DND-41 (cell line): Measurements from ENCODE around the gene TRUB2.

Experiments used
- ATAC-seq: fragments of 200-7000 bp; cut with Tn5 transposase; 3 replicates; pipeline ENCODE4 v1.9.1; 2021; ENCODE audit warnings: low read depth; ENCODE audit not compliant: insufficient read depth
- DNase-seq: peaks from one replicate; pipeline ENCODE4 v3.0.0-alpha.2; 2020
- H2AFZ ChIP-seq: 2 replicates; pipeline ENCODE4 v1.6.0; 2012; ENCODE audit warnings: low read depth, low read length
- H3K27ac ChIP-seq: 2 replicates; pipeline ENCODE4 v1.5.1; 2012; ENCODE audit warnings: low read length, inconsistent platforms
- H3K27me3 ChIP-seq: fragments of 200-600 bp; sonication (generic); 2 replicates; pipeline ENCODE4 v1.6.0; 2012; ENCODE audit warnings: low read length, mild to moderate bottlenecking, inconsistent platforms; ENCODE audit not compliant: insufficient read depth, poor library complexity
- H3K36me3 ChIP-seq: 2 replicates; pipeline ENCODE4 v1.5.1; 2012; ENCODE audit warnings: low read length, inconsistent platforms; ENCODE audit not compliant: insufficient read depth
- H3K4me1 ChIP-seq: 2 replicates; pipeline ENCODE4 v1.5.1; 2012; ENCODE audit warnings: mild to moderate bottlenecking, low read length; ENCODE audit not compliant: insufficient read depth
- H3K4me2 ChIP-seq: 2 replicates; pipeline ENCODE4 v1.6.0; 2012; ENCODE audit warnings: mild to moderate bottlenecking, moderate library complexity, low read length, inconsistent platforms; ENCODE audit not compliant: insufficient read depth
- H3K4me3 ChIP-seq, 2 experiments: fragments of 200-600 bp in 1 of 2; shearing (Covaris generic) in 1 of 2; 2 replicates each; pipeline ENCODE4 v1.5.1; 2012 to 2016; ENCODE audit warnings: inconsistent platforms in 2 of 2, low read length in 2 of 2, mild to moderate bottlenecking in 2 of 2, low read depth in 1 of 2, moderate library complexity in 1 of 2
- H3K79me2 ChIP-seq: 2 replicates; pipeline ENCODE4 v1.6.0; 2012; ENCODE audit warnings: low read length, inconsistent platforms; ENCODE audit not compliant: insufficient read depth
- H3K9ac ChIP-seq: 2 replicates; pipeline ENCODE4 v1.6.0; 2012; ENCODE audit warnings: low read depth, mild to moderate bottlenecking, inconsistent platforms, low read length, moderate library complexity
- H3K9me3 ChIP-seq: 2 replicates; pipeline ENCODE4 v1.5.1; 2012; ENCODE audit warnings: low read length, moderate library complexity, mild to moderate bottlenecking, inconsistent platforms; ENCODE audit not compliant: insufficient read depth, severe bottlenecking
- H4K20me1 ChIP-seq: 2 replicates; pipeline ENCODE4 v1.6.0; 2012; ENCODE audit warnings: low read length; ENCODE audit not compliant: insufficient read depth
- CTCF ChIP-seq: IDR thresholded peaks from 2 replicates; pipeline ENCODE4 v1.5.1; 2012; ENCODE audit warnings: borderline replicate concordance, low read length, moderate library complexity, mild to moderate bottlenecking; ENCODE audit not compliant: poor library complexity, severe bottlenecking; ENCODE audit errors: extremely low read depth
- EZH2 ChIP-seq: IDR thresholded peaks from 3 replicates; pipeline ENCODE4 v1.6.1; 2012; ENCODE audit warnings: borderline replicate concordance, low read depth, mild to moderate bottlenecking, moderate library complexity, low read length, inconsistent platforms; ENCODE audit not compliant: severe bottlenecking

The TRUB2 gene

GRCh38 chr9:128274245-128274644 lies 48.0 kb downstream of the TRUB2 start:
- H3K4me2 ChIP-seq = peak overlapping the region; percentile 78; the same call in 1 of the 2 replicates
- DNase-seq = no peak
- H3K79me2 ChIP-seq = peaks cover 29% of the 10 kb centered on the region
- H3K27ac ChIP-seq = no peak overlapping the region
- H3K4me1 ChIP-seq = peaks cover 32% of the 10 kb centered on the region
- H3K9me3 ChIP-seq = no peaks in the 10 kb centered on the region
- H3K4me3 ChIP-seq = no peak overlapping the region
- no peak for ATAC-seq
- TF ChIP-seq CTCF = no peak
- TF ChIP-seq EZH2 = no peak
- no peaks in the 10 kb centered on the region for H4K20me1 ChIP-seq
- H3K9ac ChIP-seq = peak overlapping the region; percentile 79; the same call in 1 of the 2 replicates
- peaks cover 21% of the 10 kb centered on the region for H3K36me3 ChIP-seq
- H2AFZ ChIP-seq = no peak overlapping the region
- no peaks in the 10 kb centered on the region for H3K27me3 ChIP-seq

- peaks cover 19% of the 10 kb centered on the region for H3K79me2 ChIP-seq
- DNase-seq = no peak
Observed at GRCh38 chr9:128271512-128271911, 50.7 kb downstream of the TRUB2 start.

DNA sequence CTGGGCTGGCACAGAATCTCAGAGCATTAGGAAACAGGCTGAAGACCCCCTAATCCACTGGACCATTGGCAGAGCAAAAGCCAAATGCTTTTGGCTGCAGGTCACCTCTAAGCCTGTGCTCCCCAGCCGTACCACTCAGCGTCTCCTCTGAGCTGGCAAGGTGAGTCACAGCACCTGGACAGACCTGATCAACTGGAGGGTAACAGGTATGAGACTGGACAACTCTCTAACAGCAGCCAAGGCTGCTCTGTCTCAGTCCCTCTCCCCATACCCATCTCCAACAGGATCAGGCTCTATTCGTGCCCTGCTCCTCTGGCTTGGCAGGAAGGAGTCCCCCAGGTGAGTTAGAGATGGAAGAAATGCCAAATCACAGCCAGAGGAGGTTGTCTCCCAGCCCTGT lies 51.1 kb downstream of the TRUB2 start:
- no peaks in the 10 kb centered on the region for H3K9me3 ChIP-seq
- ATAC-seq = no peak
- no peaks in the 10 kb centered on the region for H3K27me3 ChIP-seq
- H3K4me2 ChIP-seq = no peak overlapping the region
- no peak overlapping the region for H3K4me3 ChIP-seq
- peaks cover 34% of the 10 kb centered on the region for H3K36me3 ChIP-seq
- H2AFZ ChIP-seq = no peak overlapping the region
- DNase-seq = no peak
- peaks cover 16% of the 10 kb centered on the region for H3K79me2 ChIP-seq
- no peak overlapping the region for H3K9ac ChIP-seq
- H4K20me1 ChIP-seq = no peaks in the 10 kb centered on the region
- H3K4me1 ChIP-seq = peaks cover 16% of the 10 kb centered on the region
- no peak overlapping the region for H3K27ac ChIP-seq
- TF ChIP-seq EZH2 = no peak
- no peak for TF ChIP-seq CTCF

More at GRCh38 chr9:128271512-128271911, 50.7 kb downstream of the TRUB2 start:
- TF ChIP-seq CTCF (no peak), EZH2 (no peak)
- Histone ChIP-seq H3K4me2 (no peak overlapping the region), H3K4me3 (no peak overlapping the region), H3K27ac (no peak overlapping the region), H3K27me3 (no peaks in the 10 kb centered on the region), H3K9ac (no peak overlapping the region), H4K20me1 (no peaks in the 10 kb centered on the region), H3K4me1 (peaks cover 17% of the 10 kb centered on the region), H3K9me3 (no peaks in the 10 kb centered on the region), H2AFZ (no peak overlapping the region), H3K36me3 (peaks cover 34% of the 10 kb centered on the region)
- no peak for ATAC-seq
